ENCODE measurements around the gene SOBP.

SOBP gene

DNA sequence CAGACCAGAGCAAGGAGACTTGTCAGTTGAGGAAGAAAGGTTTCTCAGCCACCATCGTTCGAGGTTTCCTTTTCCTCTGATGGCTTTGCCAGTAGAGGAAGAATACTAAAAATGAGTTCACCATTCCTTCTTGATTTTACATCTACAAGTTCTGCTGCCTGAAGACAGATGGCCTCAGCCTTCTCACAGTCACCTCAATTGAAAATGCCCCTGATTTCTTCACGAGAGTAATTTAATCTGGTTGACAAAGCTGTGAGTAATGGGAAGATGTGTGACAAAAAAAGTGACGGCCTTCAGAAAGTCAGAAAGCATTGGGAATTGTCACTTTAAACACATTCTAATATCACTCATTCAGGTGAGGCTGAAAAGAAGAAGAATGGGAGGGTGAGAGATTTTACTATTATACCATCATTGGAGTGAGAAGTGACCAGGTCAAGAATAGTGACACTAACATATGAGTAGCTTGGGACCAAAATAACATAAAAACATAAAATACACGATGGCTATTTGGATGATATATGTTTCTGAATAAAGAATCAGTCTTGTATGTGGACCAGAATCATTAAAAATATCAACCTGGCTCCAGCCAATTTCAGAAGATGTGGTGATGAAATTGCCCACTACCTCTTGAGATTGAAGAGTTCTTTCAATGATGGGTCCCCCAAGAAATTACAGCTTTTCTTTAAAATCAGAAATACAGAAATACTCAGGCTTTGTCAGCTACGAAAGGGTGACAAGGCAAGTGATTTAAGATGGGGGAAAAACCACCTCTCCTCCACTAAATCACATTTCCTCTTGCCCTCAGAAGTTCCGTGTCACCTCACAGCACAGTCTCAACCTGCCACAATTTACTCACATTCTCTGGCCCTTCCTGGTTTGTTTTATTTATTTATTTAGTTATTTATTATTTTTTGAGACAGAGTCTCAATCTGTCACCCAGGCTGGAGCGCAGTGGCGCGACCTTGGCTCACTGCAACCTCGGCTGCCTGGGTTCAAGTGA lies 147.7 kb downstream of the SOBP start:
- no peak for DNase-seq (ENCODE audit: low read depth in 3 of 3)

- no peak for DNase-seq (ENCODE audit: low read depth in 3 of 3)
Measured at GRCh38 chr6:107638493-107638892, 148.6 kb downstream of the SOBP start.

GRCh38 chr6:107639511-107639910 lies 149.6 kb downstream of the SOBP start:
- DNase-seq (ENCODE audit: low read depth in 3 of 3) = no peak

DNA sequence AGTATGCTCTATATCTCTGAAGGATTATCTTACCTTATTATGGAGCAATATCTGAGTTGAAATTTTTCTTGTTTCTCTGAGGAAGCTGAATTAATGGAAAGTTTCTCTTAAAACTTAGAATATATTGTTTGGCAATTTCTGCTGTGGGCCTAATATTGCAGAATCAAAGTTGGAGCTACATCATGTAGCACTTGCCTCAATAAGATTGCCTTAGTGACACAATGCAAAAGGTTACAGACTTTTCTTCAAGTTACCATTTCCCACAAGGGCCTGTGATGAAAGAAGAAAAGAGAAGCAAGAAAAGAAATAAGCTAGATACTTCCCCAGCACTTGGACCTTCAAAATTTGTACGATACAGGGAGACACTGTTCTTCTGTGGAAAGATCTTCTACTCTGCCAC lies 151.2 kb downstream of the SOBP start:
- no peak for DNase-seq (ENCODE audit: low read depth in 3 of 3)

DNA sequence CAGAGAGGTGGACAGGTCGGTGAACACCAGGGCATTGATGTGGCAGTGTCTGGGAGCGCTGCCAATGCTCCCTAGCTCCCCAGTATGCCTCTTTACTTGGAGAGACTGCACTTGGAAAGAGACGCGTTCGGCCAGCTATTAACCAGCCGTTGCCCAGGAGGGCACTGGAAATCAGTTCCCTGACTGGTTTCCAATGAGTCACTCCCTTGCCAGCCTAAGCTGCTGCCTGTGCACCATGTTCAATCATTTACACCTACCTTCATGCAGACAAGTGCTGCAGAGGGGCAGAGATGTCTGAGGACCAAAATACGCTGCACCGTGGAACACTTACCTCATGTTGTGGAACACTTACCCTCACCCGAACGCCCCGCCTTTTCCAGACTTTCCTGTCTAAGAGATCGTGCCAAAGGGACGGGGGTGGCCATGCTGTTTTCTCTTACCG lies 151.6 kb downstream of the SOBP start:
- DNase-seq (ENCODE audit: low read depth in 3 of 3) = no peak

DNA sequence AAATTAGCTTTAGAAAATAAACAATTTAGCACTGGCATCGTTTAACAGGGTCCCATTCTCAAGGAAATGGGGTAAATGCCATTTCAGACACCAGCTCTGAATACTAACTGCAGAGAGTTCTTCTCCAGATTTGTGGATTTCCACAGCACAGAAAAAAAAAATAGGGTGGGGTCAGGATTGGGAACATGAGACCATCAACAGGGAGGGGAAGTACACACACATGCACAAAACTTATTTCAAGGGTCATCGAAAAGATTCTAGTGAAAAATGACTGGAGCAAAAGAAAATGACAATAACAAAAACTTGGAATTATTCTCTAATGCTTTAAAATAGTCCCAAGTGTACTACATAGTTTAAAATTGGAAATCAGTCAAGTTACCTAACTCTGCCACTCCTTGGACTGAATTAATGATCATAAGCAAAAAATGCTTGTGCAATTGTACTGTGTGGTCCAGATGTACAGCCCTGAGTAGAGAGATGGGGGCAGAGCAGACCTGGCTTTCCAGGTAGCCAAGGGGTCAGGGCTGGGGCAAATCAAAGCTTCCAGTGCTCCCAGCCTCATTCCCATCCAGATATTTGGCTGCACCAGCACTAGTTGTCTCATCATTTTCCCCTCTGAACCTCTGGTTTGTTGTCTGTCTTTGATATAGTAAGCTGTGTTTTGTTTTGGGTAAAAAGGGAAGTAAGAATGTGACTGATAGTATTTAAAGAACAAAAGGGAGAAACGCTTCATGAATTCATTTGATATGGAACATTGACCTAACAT lies 152.4 kb downstream of the SOBP start:
- DNase-seq (ENCODE audit: low read depth in 3 of 3) = no peak

DNA sequence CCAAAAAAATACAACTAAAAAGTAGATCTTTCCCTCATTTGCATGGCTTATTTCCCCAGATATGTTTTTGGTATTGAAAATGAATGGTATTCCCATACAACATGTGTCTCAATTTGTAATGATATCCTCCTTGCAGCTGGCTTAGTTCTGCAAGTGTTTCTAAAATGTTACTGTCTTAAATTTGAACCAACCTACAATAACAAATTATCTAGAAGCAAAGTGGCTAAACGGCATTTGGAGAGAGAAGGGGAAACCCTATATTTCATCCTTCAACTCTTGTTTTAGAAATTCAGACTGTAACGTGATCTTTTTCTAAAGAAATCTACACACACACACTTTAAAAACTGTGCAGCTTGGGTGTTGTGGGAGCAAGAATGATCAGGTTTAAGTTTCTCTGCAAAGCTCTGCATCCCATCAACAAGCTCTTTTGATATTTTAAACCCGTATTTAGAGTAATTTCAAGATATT lies 153.0 kb downstream of the SOBP start:
- DNase-seq (ENCODE audit: low read depth in 3 of 3) = no peak

- no peak for DNase-seq (ENCODE audit: low read depth in 3 of 3)
Measured at GRCh38 chr6:107644513-107644912, 154.6 kb downstream of the SOBP start.

GRCh38 chr6:107645740-107646139 lies 155.8 kb downstream of the SOBP start:
- no peak for DNase-seq (ENCODE audit: low read depth in 3 of 3)

GRCh38 chr6:107646176-107646575 lies 156.3 kb downstream of the SOBP start:
- no peak for DNase-seq (ENCODE audit: low read depth in 3 of 3)

DNA sequence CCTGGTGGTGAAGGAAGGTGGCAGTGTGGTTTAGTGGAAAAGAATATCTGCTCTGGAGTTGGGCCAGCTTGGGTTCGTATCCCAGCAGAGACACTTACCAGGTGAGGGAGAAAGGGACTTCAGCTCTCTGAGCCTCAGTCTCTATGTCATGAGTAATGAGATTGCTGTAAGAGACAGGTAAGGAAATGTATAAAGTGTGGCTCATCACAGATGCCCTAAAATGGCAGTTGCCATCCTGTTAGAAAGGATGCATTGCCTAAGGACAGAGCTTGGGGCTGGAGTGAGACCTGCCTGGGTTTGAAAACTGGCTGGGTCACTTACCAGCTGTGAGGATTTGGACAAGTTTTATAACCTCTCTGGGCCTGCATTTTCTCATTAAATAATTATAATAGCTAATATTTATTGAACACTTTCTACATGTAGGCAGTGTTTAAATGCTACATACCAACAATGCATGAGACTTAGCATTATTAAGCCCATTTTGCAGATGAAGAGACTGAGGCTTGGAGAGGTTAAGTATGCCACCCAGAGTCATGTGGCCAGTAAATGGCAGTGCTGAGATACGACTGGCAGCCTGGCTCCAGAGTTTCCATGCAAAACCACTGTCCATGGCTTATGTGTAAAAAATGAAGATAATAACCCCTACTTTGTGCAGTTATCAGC lies 157.0 kb downstream of the SOBP start:
- no peak for DNase-seq (ENCODE audit: low read depth in 3 of 3)

- DNase-seq (ENCODE audit: low read depth in 3 of 3) = no peak
Measured at GRCh38 chr6:107647439-107647948, 157.6 kb downstream of the SOBP start.

DNA sequence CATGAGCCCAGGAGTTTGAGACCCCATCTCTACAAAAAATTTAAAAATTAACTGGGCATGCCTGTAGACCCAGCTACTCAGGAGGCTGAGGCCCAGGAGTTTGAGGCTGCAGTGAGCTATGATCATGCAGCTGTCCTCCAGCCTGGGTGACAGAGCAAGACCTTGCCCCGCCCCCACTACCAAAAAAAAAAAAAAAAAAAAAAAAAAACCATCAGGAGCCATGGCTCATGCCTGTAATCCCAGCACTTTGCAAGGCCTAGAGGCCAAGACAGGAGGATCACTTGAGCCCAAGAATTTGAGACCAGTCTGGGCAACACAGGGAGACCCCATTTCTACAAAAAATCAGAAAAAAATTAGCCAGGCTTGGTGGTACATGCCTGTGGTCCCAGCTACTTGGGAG lies 159.1 kb downstream of the SOBP start:
- DNase-seq (ENCODE audit: low read depth in 3 of 3) = no peak

DNA sequence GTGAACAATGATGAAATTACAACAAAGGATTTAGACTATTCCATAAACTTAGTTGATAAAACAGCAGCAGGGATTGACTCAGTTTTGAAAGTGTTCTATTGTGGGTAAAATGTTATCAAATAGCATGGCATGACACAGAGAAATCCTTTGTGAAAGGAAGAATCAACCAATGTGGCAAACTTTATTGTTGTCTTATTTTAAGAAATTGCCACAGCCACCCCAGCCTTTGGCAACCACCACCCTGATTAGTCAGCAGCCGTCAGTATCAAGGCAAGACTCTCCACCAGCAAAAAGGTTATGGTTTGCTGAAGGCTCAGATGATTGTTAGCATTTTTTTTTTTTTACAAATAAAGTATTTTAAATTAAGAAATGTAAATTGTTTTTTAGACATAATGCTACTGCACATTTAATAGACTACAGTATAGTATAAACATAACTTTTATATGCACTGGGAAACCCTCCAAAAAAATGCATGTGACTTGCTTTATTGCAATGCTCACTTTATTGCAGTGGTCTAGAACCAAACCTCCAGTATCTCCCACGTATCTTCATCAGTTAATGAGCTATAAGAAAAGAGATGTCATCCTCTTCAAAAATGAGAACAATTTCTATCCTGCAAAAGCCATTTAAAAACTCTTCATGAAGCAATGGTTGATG lies 162.7 kb downstream of the SOBP start:
- DNase-seq (ENCODE audit: low read depth in 3 of 3) = no peak

- DNase-seq (ENCODE audit: low read depth in 3 of 3) = no peak
Measured at GRCh38 chr6:107653183-107653580, 163.3 kb downstream of the SOBP start.

- DNase-seq (ENCODE audit: low read depth in 3 of 3) = no peak
Measured at GRCh38 chr6:107653861-107654394, 164.0 kb downstream of the SOBP start.

DNA sequence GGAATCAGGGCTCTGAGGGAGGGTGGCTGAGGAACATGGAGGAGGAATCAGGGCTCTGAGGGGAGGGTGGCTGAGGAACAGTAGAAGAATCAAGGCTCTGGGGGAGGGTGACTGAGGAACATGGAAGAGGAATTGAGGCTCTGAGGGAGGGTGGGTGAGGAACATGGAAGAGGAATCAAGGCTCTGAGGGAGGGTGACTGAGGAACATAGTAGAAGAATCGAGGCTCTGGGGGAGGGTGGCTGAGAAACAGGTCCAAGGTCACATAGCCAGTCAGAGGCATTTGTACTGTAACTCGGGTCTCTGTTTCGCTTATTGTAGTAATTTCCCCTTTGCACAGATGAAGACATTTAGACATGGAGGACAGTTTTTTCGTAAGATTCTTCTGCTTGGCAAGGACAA lies 164.8 kb downstream of the SOBP start:
- no peak for DNase-seq (ENCODE audit: low read depth in 3 of 3)

GRCh38 chr6:107655245-107655644 lies 165.3 kb downstream of the SOBP start:
- DNase-seq (ENCODE audit: low read depth in 3 of 3) = no peak

DNA sequence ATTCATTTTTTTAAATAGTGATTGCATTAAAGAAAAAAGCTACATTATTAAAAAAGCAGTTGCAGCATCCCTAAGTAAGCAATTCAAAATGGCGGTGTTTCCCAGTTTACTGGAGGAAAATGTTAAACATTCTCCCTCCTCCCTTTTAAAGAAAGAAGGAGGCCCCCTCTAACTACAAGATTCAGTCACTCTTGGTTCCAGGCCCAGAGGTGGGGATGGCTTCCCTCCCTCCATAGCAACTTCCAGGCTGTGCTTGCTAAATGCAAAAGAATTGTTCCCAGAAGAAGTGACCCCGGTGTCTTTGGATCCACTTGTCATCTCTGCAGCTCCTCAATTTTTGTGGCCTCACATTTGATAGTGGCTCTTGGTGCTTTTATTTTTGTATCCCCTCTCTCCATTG lies 165.9 kb downstream of the SOBP start:
- DNase-seq (ENCODE audit: low read depth in 3 of 3) = no peak

GRCh38 chr6:107656401-107656800 lies 166.5 kb downstream of the SOBP start:
- no peak for DNase-seq (ENCODE audit: low read depth in 3 of 3)

- DNase-seq (ENCODE audit: low read depth in 3 of 3) = no peak
Measured at GRCh38 chr6:107656883-107657282, 167.0 kb downstream of the SOBP start.

Data from stimulated activated CD4-positive, alpha-beta T cell treated with anti-CD3 and anti-CD28 coated beads, TNF-alpha, amount 100 ng/mL, for 4 hours (primary cell).